Endodermal cell (in vitro differentiated cells): Measurements from ENCODE around the gene SBF2. TPM values are rescaled to one million over a fixed set of nuclear protein-coding genes. Genes with fewer than 3 reads are reported as not detected.

Experiments used
- DNase-seq: peaks from one replicate; pipeline ENCODE4 v3.0.0-alpha.2; 2017
- H3K27ac ChIP-seq: 2 replicates; pipeline ENCODE4 v1.5.1; 2013; ENCODE audit warnings: mild to moderate bottlenecking, low read depth, low read length, moderate library complexity
- H3K27me3 ChIP-seq: 2 replicates; pipeline ENCODE4 v1.6.1; 2013; ENCODE audit warnings: mild to moderate bottlenecking, low read length, moderate library complexity; ENCODE audit not compliant: insufficient read depth, control insufficient read depth, poor library complexity, severe bottlenecking
- H3K36me3 ChIP-seq: 2 replicates; pipeline ENCODE4 v1.7.0; 2013; ENCODE audit warnings: mild to moderate bottlenecking, low read length, moderate library complexity; ENCODE audit not compliant: control insufficient read depth, insufficient read depth
- H3K4me1 ChIP-seq: one replicate; pipeline ENCODE4 v1.7.0; 2013; ENCODE audit warnings: low read length; ENCODE audit not compliant: control insufficient read depth, insufficient read depth
- H3K4me3 ChIP-seq: 2 replicates; pipeline ENCODE4 v1.5.1; 2013; ENCODE audit warnings: mild to moderate bottlenecking, low read length, moderate library complexity
- H3K9ac ChIP-seq: 2 replicates; pipeline ENCODE4 v1.6.1; 2013; ENCODE audit warnings: mild to moderate bottlenecking, low read length, moderate library complexity; ENCODE audit not compliant: poor library complexity, severe bottlenecking; ENCODE audit errors: extremely low read depth
- H3K9me3 ChIP-seq: 2 replicates; pipeline ENCODE4 v1.6.1; 2013; ENCODE audit warnings: mild to moderate bottlenecking, low read length, moderate library complexity; ENCODE audit not compliant: control insufficient read depth
- H3K27ac Mint-ChIP-seq: 2 replicates; pipeline ENCODE4 v1.8.0; 2020; ENCODE audit warnings: mixed read lengths
- H3K27me3 Mint-ChIP-seq: 2 replicates; pipeline ENCODE4 v1.8.0; 2021; ENCODE audit warnings: mild to moderate bottlenecking, mixed read lengths; ENCODE audit not compliant: insufficient read depth
- H3K36me3 Mint-ChIP-seq: 2 replicates; pipeline ENCODE4 v1.8.0; 2020; ENCODE audit warnings: low read depth, mixed read lengths
- H3K4me1 Mint-ChIP-seq: 2 replicates; pipeline ENCODE4 v1.8.0; 2020; ENCODE audit warnings: mixed read lengths
- H3K4me3 Mint-ChIP-seq: 2 replicates; pipeline ENCODE4 v1.8.0; 2020; ENCODE audit warnings: mild to moderate bottlenecking, moderate library complexity, mixed read lengths
- H3K9me3 Mint-ChIP-seq: 2 replicates; pipeline ENCODE4 v1.8.0; 2020; ENCODE audit warnings: mild to moderate bottlenecking, mixed read lengths
- CTCF ChIP-seq: fragments of 200-600 bp; sonication (generic); conservative IDR thresholded peaks from 2 replicates; pipeline ENCODE4 v1.5.0; 2021; ENCODE audit warnings: antibody characterized with exemption, mild to moderate bottlenecking
- WGBS, 2 experiments: methylation state at CpG; one replicate each; pipeline versions ENCODE4 v1.1.5 to v1.1.7; 2013; ENCODE audit warnings: missing lambda C conversion rate in 2 of 2, mixed read lengths in 1 of 2; ENCODE audit not compliant: insufficient coverage in 1 of 2, insufficient read length in 1 of 2; 5-methylcytosine and 5-hydroxymethylcytosine counted together
- total RNA-seq, 2 donors: library from RNA; stranded (reverse); fragmentation: NEBNext Ultra II Directional in 1 of 2; extraction: Animal tissue kit (Norgen Biotek cat#: 25700) in 1 of 2; gene quantifications; 2 replicates in 1 of 2; 3 replicates in 1 of 2; pipeline ENCODE4 v1.2.1, GENCODE V29; 2021

The SBF2 gene
- total RNA-seq, 2 donors from 2014 or later = 27.1 to 32.5 TPM

- H3K36me3 ChIP-seq = peaks cover 4% of the 10 kb centered on the region
- Mint-ChIP-seq H3K27me3 (no peaks in the 10 kb centered on the region), H3K36me3 (peaks cover 4% of the 10 kb centered on the region), H3K4me1 (peaks cover 10% of the 10 kb centered on the region), H3K27ac (no peak overlapping the region), H3K4me3 (no peak overlapping the region), H3K9me3 (no peaks in the 10 kb centered on the region)
- DNase-seq = no peak
- no peak overlapping the region for H3K9ac ChIP-seq
- no peaks in the 10 kb centered on the region for H3K4me1 ChIP-seq
- H3K9me3 ChIP-seq = no peaks in the 10 kb centered on the region
- 20 to 45% methylated on average over 5 to 7 of the region's 7 CpGs for WGBS, 2 experiments
- H3K4me3 ChIP-seq = no peak overlapping the region
- no peaks in the 10 kb centered on the region for H3K27me3 ChIP-seq
- TF ChIP-seq CTCF = peak; percentile 92
- H3K27ac ChIP-seq = no peak overlapping the region
These were observed 321.0 kb downstream of the SBF2 start for GRCh38 chr11:9972989-9973388.

- TF ChIP-seq CTCF = no peak
- Histone ChIP-seq H3K27ac (no peak overlapping the region), H3K4me3 (no peak overlapping the region), H3K4me1 (no peaks in the 10 kb centered on the region), H3K27me3 (no peaks in the 10 kb centered on the region), H3K9ac (no peak overlapping the region), H3K36me3 (peaks cover 4% of the 10 kb centered on the region), H3K9me3 (no peaks in the 10 kb centered on the region)
- 86 to 92% methylated on average over 2 to 3 of the region's 3 CpGs for WGBS, 2 experiments
- no peak overlapping the region for H3K27ac Mint-ChIP-seq
- peaks cover 5% of the 10 kb centered on the region for H3K36me3 Mint-ChIP-seq
- H3K4me3 Mint-ChIP-seq = no peak overlapping the region
- no peaks in the 10 kb centered on the region for H3K27me3 Mint-ChIP-seq
- no peaks in the 10 kb centered on the region for H3K9me3 Mint-ChIP-seq
- no peak for DNase-seq
- H3K4me1 Mint-ChIP-seq = peaks cover 6% of the 10 kb centered on the region
These were observed 322.1 kb downstream of the SBF2 start for GRCh38 chr11:9971894-9972293.

- no peaks in the 10 kb centered on the region for H3K9me3 Mint-ChIP-seq
These were observed 325.0 kb downstream of the SBF2 start for GRCh38 chr11:9969068-9969467.

More at GRCh38 chr11:9969068-9969467, 325.0 kb downstream of the SBF2 start:
- Histone ChIP-seq H3K27me3 (no peaks in the 10 kb centered on the region), H3K9ac (no peak overlapping the region), H3K27ac (no peak overlapping the region), H3K4me1 (no peaks in the 10 kb centered on the region), H3K36me3 (peaks cover 5% of the 10 kb centered on the region), H3K4me3 (no peak overlapping the region), H3K9me3 (peaks cover 1% of the 10 kb centered on the region)
- peaks cover 12% of the 10 kb centered on the region for H3K36me3 Mint-ChIP-seq
- H3K27ac Mint-ChIP-seq = no peak overlapping the region
- H3K4me3 Mint-ChIP-seq = no peak overlapping the region
- H3K27me3 Mint-ChIP-seq = no peaks in the 10 kb centered on the region
- 86 to 90% methylated on average over 1 to 2 of the region's 2 CpGs for WGBS, 2 experiments
- no peak for TF ChIP-seq CTCF
- no peak for DNase-seq
- H3K4me1 Mint-ChIP-seq = peaks cover 3% of the 10 kb centered on the region
